IMR-90 (cell line): ENCODE results near the gene SESN1. TPM values are rescaled to one million over a fixed set of nuclear protein-coding genes. Genes with fewer than 3 reads are reported as not detected.
"Not testable (repeated sequence)": the region's sequence is repeated elsewhere in the genome, so short reads cannot be mapped to it uniquely, and the experiment has no call there.

ENCODE experiments used
- ATAC-seq: fragments of 200-7000 bp; cut with Tn5 transposase; 2 replicates; pipeline ENCODE4 v1.9.1; 2020; ENCODE audit warnings: low read depth, mild to moderate bottlenecking, moderate library complexity
- BruUV-seq: library from RNA; stranded (reverse); fragments of 400-500 nt; replicated peaks from 2 replicates; lab custom pipeline; 2021; lab: Mats Ljungman, UMichigan
- CTCF ChIA-PET: fragments of 300-600 bp; formaldehyde crosslinking; extraction: SDS; loops from one replicate; lab custom pipeline; 2021; ENCODE audit warnings: antibody characterized with exemption; lab: Yijun Ruan, JAX
- POLR2A ChIA-PET: fragments of 300-600 bp; sonication (Branson Sonifier 250); formaldehyde crosslinking; loops from one replicate; lab custom pipeline; 2022; ENCODE audit warnings: antibody characterized with exemption; ENCODE audit not compliant: unreplicated experiment; lab: Charles Lee
- DNase-seq: peaks from one replicate; pipeline ENCODE4 v3.0.0; 2013
- H2AFZ ChIP-seq: replicated peaks from 2 replicates; pipeline ENCODE3; 2013; ENCODE audit warnings: low read length, mild to moderate bottlenecking; ENCODE audit not compliant: poor library complexity
- H2AK5ac ChIP-seq: 2 replicates; pipeline ENCODE4 v1.6.1; 2013; ENCODE audit warnings: low read depth, low read length, inconsistent platforms
- H2AK9ac ChIP-seq: replicated peaks from 2 replicates; pipeline ENCODE3; 2013; ENCODE audit warnings: mild to moderate bottlenecking, low read depth, low read length, moderate library complexity; ENCODE audit not compliant: poor library complexity
- H2BK120ac ChIP-seq: 2 replicates; pipeline ENCODE4 v1.6.1; 2013; ENCODE audit warnings: low read depth, low read length, inconsistent platforms
- H2BK15ac ChIP-seq: 3 replicates; pipeline ENCODE4 v1.6.1; 2013; ENCODE audit warnings: low read depth, low read length, inconsistent platforms
- H2BK20ac ChIP-seq: 2 replicates; pipeline ENCODE4 v1.6.1; 2013; ENCODE audit warnings: low read depth, mild to moderate bottlenecking, inconsistent platforms, low read length, moderate library complexity
- H2BK5ac ChIP-seq: 2 replicates; pipeline ENCODE4 v1.6.1; 2013; ENCODE audit warnings: mild to moderate bottlenecking, low read depth, low read length, inconsistent platforms; ENCODE audit not compliant: poor library complexity, severe bottlenecking
- H3K14ac ChIP-seq: replicated peaks from 2 replicates; pipeline ENCODE4 v1.6.1; 2013; ENCODE audit warnings: low read depth, low read length, inconsistent platforms
- H3K18ac ChIP-seq: 2 replicates; pipeline ENCODE4 v1.6.1; 2013; ENCODE audit warnings: low read depth, low read length, control low read depth
- H3K23ac ChIP-seq: 2 replicates; pipeline ENCODE4 v1.6.1; 2013; ENCODE audit warnings: low read depth, low read length, inconsistent platforms
- H3K27ac ChIP-seq: 2 replicates; pipeline ENCODE4 v1.5.1; 2013; ENCODE audit warnings: mild to moderate bottlenecking, control low read depth, low read length; ENCODE audit not compliant: insufficient read depth
- H3K27me3 ChIP-seq: 2 replicates; pipeline ENCODE4 v1.6.1; 2013; ENCODE audit warnings: low read length; ENCODE audit not compliant: control insufficient read depth, insufficient read depth
- H3K36me3 ChIP-seq: 2 replicates; pipeline ENCODE4 v1.6.1; 2013; ENCODE audit warnings: low read length, mixed read lengths; ENCODE audit not compliant: control insufficient read depth, insufficient read depth
- H3K4ac ChIP-seq: 2 replicates; pipeline ENCODE4 v1.6.1; 2013; ENCODE audit warnings: low read depth, low read length, inconsistent platforms
- H3K4me1 ChIP-seq: 2 replicates; pipeline ENCODE4 v1.6.1; 2013; ENCODE audit warnings: low read length, mixed read lengths; ENCODE audit not compliant: control insufficient read depth, insufficient read depth
- H3K4me2 ChIP-seq: 2 replicates; pipeline ENCODE4 v1.6.1; 2013; ENCODE audit warnings: low read depth, mild to moderate bottlenecking, control low read depth, low read length, moderate library complexity
- H3K4me3 ChIP-seq: 2 replicates; pipeline ENCODE4 v1.5.1; 2013; ENCODE audit warnings: low read depth, mild to moderate bottlenecking, control low read depth, low read length, moderate library complexity; ENCODE audit not compliant: insufficient read depth
- H3K56ac ChIP-seq: 2 replicates; pipeline ENCODE4 v1.6.1; 2013; ENCODE audit warnings: low read length, inconsistent platforms; ENCODE audit not compliant: insufficient read depth; ENCODE audit errors: extremely low read depth
- H3K79me1 ChIP-seq, 2 experiments: 2 replicates each; pipeline ENCODE4 v1.6.1; 2013; ENCODE audit warnings: low read length in 2 of 2, inconsistent platforms in 1 of 2, low read depth in 1 of 2
- H3K9ac ChIP-seq: 2 replicates; pipeline ENCODE4 v1.6.1; 2013; ENCODE audit warnings: low read depth, low read length, control low read depth
- H3K9me1 ChIP-seq: 2 replicates; pipeline ENCODE4 v1.6.1; 2013; ENCODE audit warnings: low read length, inconsistent platforms; ENCODE audit not compliant: insufficient read depth
- H3K9me3 ChIP-seq: 2 replicates; pipeline ENCODE4 v1.6.1; 2013; ENCODE audit warnings: low read length; ENCODE audit not compliant: control insufficient read depth, insufficient read depth
- H4K20me1 ChIP-seq: 2 replicates; pipeline ENCODE4 v1.6.1; 2013; ENCODE audit warnings: low read length, inconsistent platforms; ENCODE audit not compliant: insufficient read depth
- H4K5ac ChIP-seq: 2 replicates; pipeline ENCODE4 v1.6.1; 2013; ENCODE audit warnings: mild to moderate bottlenecking, low read depth, low read length, control low read depth
- H4K8ac ChIP-seq, 2 experiments: 2 replicates each; pipeline ENCODE4 v1.6.1; 2013; ENCODE audit warnings: low read depth in 2 of 2, low read length in 2 of 2, control low read depth in 1 of 2, inconsistent platforms in 1 of 2
- H4K91ac ChIP-seq: 2 replicates; pipeline ENCODE4 v1.6.1; 2013; ENCODE audit warnings: low read depth, low read length, inconsistent platforms; ENCODE audit not compliant: insufficient read depth
- RAD21 ChIP-seq: IDR thresholded peaks from 2 replicates; pipeline ENCODE4 v1.6.1; 2012; ENCODE audit warnings: low read length, improper control_type of control experiment
- WGBS, 2 experiments: methylation state at CpG; one replicate each; pipeline versions ENCODE4 v1.1.5 to v1.1.7; 2013; ENCODE audit warnings: missing lambda C conversion rate in 2 of 2; ENCODE audit not compliant: insufficient read length in 1 of 2; ENCODE audit errors: extremely low coverage in 2 of 2; 5-methylcytosine and 5-hydroxymethylcytosine counted together
- dilution Hi-C: fragments of 300-500 bp; cut with HindIII; formaldehyde crosslinking; loops from one replicate; pipeline ENCODE4 v1.14.3; 2018; ENCODE audit warnings: low sequenced_read_pairs; ENCODE audit not compliant: unreplicated experiment
- in situ Hi-C: fragments of 300-500 bp; cut with MboI; formaldehyde crosslinking; loops from 3 replicates; pipeline ENCODE4 v1.14.3; 2019; ENCODE audit warnings: low sequenced_read_pairs, inconsistent platforms, mixed read lengths
- intact Hi-C: fragments of 100-400 bp; cut with micrococcal nuclease; formaldehyde crosslinking; loops from 2 replicates; pipeline ENCODE4 v1.10.0; 2022
- polyA plus RNA-seq, 3 experiments: library from polyadenylated mRNA; depleted of rRNA; stranded (reverse); fragments of >200 nt; gene quantifications; 2 replicates each; pipeline ENCODE4 v1.2.3, GENCODE V29; 2012; ENCODE audit warnings: low replicate concordance in 1 of 3
- total RNA-seq: library from RNA; depleted of rRNA; stranded (reverse); fragments of >200 nt; gene quantifications from 2 replicates; pipeline ENCODE4 v1.2.3, GENCODE V29; 2012

The SESN1 gene
- total and polyA plus RNA-seq, 2 of the 4 experiments (the other 2 are of a cell fraction): 9.7 to 16.7 TPM

DNA sequence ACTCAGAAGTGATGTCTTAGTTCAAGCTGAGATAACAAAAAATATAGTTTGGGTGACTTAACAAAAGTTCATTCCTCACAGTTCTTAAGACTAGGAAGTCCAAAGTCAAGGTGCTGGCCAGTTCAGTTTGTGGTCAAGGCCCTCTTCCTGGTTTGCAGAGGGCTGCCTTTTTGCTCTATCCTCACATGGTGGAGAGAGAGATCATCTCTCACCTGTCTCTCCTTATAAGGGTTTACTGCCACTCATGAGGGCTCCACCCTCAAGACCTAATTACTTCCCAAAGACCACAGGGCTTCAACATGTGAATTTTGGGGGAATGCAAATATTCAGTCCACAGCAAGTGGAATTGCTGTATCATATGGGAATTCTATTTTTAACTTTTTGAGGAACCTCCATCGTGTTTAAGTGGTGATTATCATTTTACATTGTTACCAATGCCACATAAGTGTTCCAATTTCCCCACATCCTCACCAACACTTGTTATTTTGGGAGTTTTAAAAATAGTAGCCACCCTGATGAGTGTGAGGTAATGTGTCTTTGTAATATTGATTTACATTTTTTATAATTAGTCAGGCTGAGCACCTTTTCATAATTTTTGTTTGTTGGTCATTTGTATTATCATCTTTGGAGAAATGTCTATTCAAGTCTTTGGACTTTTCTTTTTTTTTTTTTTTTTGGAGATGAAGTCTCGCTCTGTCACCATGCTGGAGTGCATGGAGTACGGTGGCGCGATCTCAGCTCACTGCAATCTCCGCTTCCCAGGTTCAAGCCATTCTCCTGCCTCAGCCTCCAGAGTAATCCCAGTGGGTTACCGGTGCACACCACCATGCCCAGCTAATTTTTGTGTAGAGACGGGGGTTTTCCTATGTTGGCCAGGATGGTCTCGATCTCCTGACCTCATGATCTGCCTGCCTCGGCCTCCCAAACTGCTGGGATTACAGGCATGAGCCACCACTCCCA, 112.2 kb downstream of the SESN1 start (continued):
- TF ChIP-seq RAD21: no peak

DNA sequence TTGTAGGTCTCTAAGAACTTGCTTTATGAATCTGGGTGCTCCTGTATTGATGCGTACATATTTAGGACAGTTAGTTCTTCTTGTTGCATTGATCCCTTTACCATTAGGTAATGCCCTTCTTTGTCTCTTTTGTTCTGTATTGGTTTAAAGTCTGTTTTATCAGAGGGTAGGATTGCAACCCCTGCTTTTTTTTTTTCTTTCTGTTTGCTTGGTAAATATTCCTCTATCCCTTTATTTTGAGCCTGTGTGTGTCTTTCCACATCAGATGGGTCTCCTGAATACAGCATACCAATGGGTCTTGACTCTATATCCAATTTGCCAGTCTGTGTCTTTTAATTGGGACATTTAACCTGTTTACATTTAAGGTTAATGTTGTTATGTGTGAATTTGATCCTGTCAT, 116.0 kb downstream of the SESN1 start:
- H3K23ac ChIP-seq, intact Hi-C loops, H2AK5ac ChIP-seq, H3K9me1 ChIP-seq, H3K9me3 ChIP-seq, H3K27me3 ChIP-seq, H2AFZ ChIP-seq, H4K20me1 ChIP-seq, H3K4me3 ChIP-seq, H2AK9ac ChIP-seq, H3K4ac ChIP-seq, H3K79me1 ChIP-seq, dilution Hi-C loops, POLR2A ChIA-PET, ATAC-seq, H3K9ac ChIP-seq, H3K56ac ChIP-seq, H2BK5ac ChIP-seq, H4K5ac ChIP-seq, H2BK15ac ChIP-seq, H3K4me2 ChIP-seq, BruUV-seq, H2BK120ac ChIP-seq, H3K4me1 ChIP-seq, DNase-seq, H2BK20ac ChIP-seq, H3K36me3 ChIP-seq, H3K14ac ChIP-seq, H3K27ac ChIP-seq, in situ Hi-C loops, H3K18ac ChIP-seq, H4K8ac ChIP-seq, H4K91ac ChIP-seq: not testable (repeated sequence)
- CTCF ChIA-PET: interaction anchor here (0.6 kb wide), 1 partner anchor 551 kb away, joined by 4 read pairs; no protein-coding TSS in a partner anchor
- no CpG with 5 or more reads among the region's 1 CpG for WGBS, 2 experiments
